ENCODE results near the gene DDAH2.

GRCh38 chr6:31705931-31706330 is 23.2 kb downstream of the DDAH2 start:
- no peak for TF ChIP-seq POLR2A (IDR thresholded peaks at IDR 0.05)
- TF ChIP-seq CTCF (IDR thresholded peaks at IDR 0.05 in 4 of 5, conservative IDR thresholded peaks at IDR 0.05 in 1 of 5), result no peak
